Adrenal gland (tissue), 12 donors: Measurements from ENCODE around the gene SPTBN1. TPM values are rescaled to one million over a fixed set of nuclear protein-coding genes. Genes with fewer than 3 reads are reported as not detected.

Experiments used
- DNase-seq, 7 donors: peaks; one replicate each; pipeline ENCODE4 v3.0.0-alpha.2; 2019 to 2020
- H3K27ac ChIP-seq, 5 donors: fragments of 200-600 bp; sonication (generic) in 4 of 5; 1 replicate in 3 of 5; 2 replicates in 2 of 5; pipeline versions ENCODE4 v1.5.1 to v1.8.0; 2016 to 2020; ENCODE audit warnings: mild to moderate bottlenecking in 1 of 5
- H3K27me3 ChIP-seq: fragments of 200-600 bp; 2 replicates; pipeline ENCODE4 v1.8.0; 2021
- H3K36me3 ChIP-seq, 2 donors: fragments of 200-600 bp; replicated peaks in 1 of 2; 1 replicate in 1 of 2; 2 replicates in 1 of 2; pipeline versions ENCODE4 v1.5.1 to v1.8.0; 2018 to 2022
- H3K4me1 ChIP-seq, 2 donors: fragments of 200-600 bp; replicated peaks in 1 of 2; 1 replicate in 1 of 2; 2 replicates in 1 of 2; pipeline versions ENCODE4 v1.5.1 to v1.8.0; 2018 to 2021
- H3K4me3 ChIP-seq, 4 donors: fragments of 200-600 bp; sonication (generic) in 3 of 4; one replicate each; pipeline ENCODE4 v1.5.1; 2016 to 2018
- H3K9me3 ChIP-seq, 3 donors: fragments of 200-600 bp; sonication (generic) in 1 of 3; replicated peaks in 1 of 3; 1 replicate in 2 of 3; 2 replicates in 1 of 3; pipeline versions ENCODE4 v1.5.1 to v1.8.0; 2016 to 2021
- CTCF ChIP-seq, 6 experiments: fragments of 450-650 bp in 4 of 6; fragments of 200-600 bp in 2 of 6; sonication (generic) in 1 of 6; IDR thresholded peaks; 1 replicate in 5 of 6; 2 replicates in 1 of 6; pipeline versions ENCODE4 v1.5.1 to v1.8.0; 2016 to 2021; ENCODE audit warnings: antibody characterized with exemption in 6 of 6, mild to moderate bottlenecking in 2 of 6, moderate library complexity in 1 of 6
- POLR2A ChIP-seq, 2 donors: fragments of 450-650 bp; IDR thresholded peaks; one replicate each; pipeline ENCODE4 v1.6.1; 2017; ENCODE audit warnings: antibody characterized with exemption in 2 of 2, mild to moderate bottlenecking in 2 of 2, moderate library complexity in 1 of 2
- WGBS, 4 donors: extraction: QIAGEN DNeasy Blood & Tissue Kit in 2 of 4; methylation state at CpG; one replicate each; pipeline versions ENCODE4 v1.1.5 to v1.1.7; 2013 to 2017; 5-methylcytosine and 5-hydroxymethylcytosine counted together
- intact Hi-C, 2 donors: fragments of 100-400 bp; cut with DNase I; formaldehyde crosslinking; loops; one replicate each; pipeline versions ENCODE4 v1.14.1 to v1.15.0; 2022 to 2023
- polyA plus RNA-seq, 3 donors: library from polyadenylated mRNA; stranded (reverse); fragments of 200-250 nt in 2 of 3; fragments of 350-450 nt in 1 of 3; fragmentation: Illumina TruSeq in 1 of 3; extraction: RNeasy Lipid Tissue Mini Kit (QIAGEN cat#74804) in 1 of 3; gene quantifications; one replicate each; pipeline ENCODE4 v1.2.3, GENCODE V29; 2013 to 2014
- total RNA-seq, 9 donors: library from RNA; depleted of rRNA in 4 of 9; stranded (reverse); fragments of >200 nt in 4 of 9; fragments of 120-200 nt in 1 of 9; fragmentation: NEBNext Ultra II Directional in 1 of 9; extraction: Animal tissue kit (Norgen Biotek cat#: 25700) in 1 of 9; gene quantifications; one replicate each; pipeline versions ENCODE4 v1.1.0 to v1.2.4, GENCODE V29; 2013 to 2023
- donor health status: healthy with polysubstance abuse.
- donor health status: Bipolar disorder and iron deficiency.
- donor health status: DM: yes; HTN: yes; CAD: no.
- donor health status: DM: no; HTN: no; CAD: no.
- donor health status: DM: no; HTN: no; CAD: no.
- donor health status: DM: yes; HTN: yes; CAD: no.

SPTBN1 gene
- total and polyA plus RNA-seq, 12 donors, result 72.9 to 653 (median 493) TPM

- no peaks in the 10 kb centered on the region for H3K9me3 ChIP-seq
- no peaks in the 10 kb centered on the region for H3K36me3 ChIP-seq
- H3K4me3 ChIP-seq, result no peak overlapping the region
- H3K27me3 ChIP-seq, result no peaks in the 10 kb centered on the region
- DNase-seq, result peak in 1 of 7 donors; percentile 0
- peaks cover 35 to 87% of the 10 kb centered on the region in 2 donors for H3K4me1 ChIP-seq
- intact Hi-C loops, result no loop called here
- 69 to 75% (median 70%) methylated on average over 3 of the region's 3 CpGs for WGBS, 4 donors
- peak overlapping the region in 3 of 5 donors; percentile 17 to 60 (median 19) for H3K27ac ChIP-seq
- no peak for TF ChIP-seq CTCF (IDR thresholded peaks at IDR 0.05)
- TF ChIP-seq POLR2A (IDR thresholded peaks at IDR 0.05), result no peak
These were observed 153.5 kb downstream of the SPTBN1 start for GRCh38 chr2:54609647-54610046.

DNA sequence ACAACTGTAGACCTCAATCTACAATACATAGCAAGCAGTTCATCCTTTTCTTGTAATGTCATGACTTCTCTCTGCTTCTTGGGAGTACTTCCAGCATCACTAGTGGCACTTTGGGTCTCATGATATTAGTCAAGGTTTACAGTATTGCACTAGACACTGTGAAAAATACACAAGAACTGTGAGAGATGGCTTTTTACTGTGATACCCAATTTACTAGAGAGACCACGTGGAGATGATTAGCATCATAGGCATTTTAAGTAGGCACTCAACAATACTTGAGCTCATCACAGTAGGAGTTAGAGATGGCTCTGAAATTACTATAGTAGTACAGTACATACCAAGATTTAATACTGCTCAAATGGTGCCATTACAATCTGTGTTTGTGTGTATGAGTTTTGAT, 154.6 kb downstream of the SPTBN1 start:
- intact Hi-C loops, result no loop called here
- 69 to 83% (median 73%) methylated on average over 1 of the region's 1 CpG for WGBS, 4 donors
- no peaks in the 10 kb centered on the region for H3K27me3 ChIP-seq
- H3K9me3 ChIP-seq, result no peaks in the 10 kb centered on the region
- no peak for TF ChIP-seq CTCF (IDR thresholded peaks at IDR 0.05)
- peaks cover 27 to 80% of the 10 kb centered on the region in 2 donors for H3K4me1 ChIP-seq
- DNase-seq, result no peak
- no peak overlapping the region for H3K4me3 ChIP-seq
- peak overlapping the region in 1 of 5 donors; percentile 20 for H3K27ac ChIP-seq
- no peaks in the 10 kb centered on the region for H3K36me3 ChIP-seq

DNA sequence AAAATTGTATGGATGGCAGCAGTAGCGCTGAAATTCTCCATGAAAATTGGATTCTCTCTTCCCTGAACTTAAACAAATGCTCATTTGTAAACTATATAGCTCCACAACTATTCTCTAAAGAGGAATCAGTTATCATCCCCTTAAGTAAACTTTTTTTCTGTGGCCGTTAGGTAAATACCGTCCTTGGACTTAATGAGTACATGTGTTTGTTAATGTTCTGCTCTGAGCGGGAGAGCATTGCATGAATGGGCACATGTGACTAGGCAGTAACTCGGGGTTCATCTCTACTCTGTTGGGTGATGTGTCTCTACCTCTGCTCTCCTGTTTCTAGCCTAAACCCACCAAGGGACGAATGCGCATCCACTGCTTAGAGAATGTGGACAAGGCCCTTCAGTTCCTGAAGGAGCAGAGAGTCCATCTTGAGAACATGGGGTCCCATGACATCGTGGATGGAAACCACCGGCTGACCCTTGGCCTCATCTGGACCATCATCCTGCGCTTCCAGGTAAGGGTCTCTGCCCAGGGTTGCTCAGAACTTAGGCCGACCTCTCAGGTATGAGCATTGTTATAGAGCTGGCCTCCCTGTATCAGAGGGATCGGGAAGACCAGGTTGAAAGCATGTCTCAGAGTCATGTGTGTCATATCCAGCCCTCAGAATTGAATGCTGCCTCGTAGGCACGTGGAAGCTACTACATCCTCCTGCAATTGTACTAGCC, 155.9 kb downstream of the SPTBN1 start:
- H3K4me3 ChIP-seq, result no peak overlapping the region
- H3K27me3 ChIP-seq, result no peaks in the 10 kb centered on the region
- no peak for TF ChIP-seq POLR2A (IDR thresholded peaks at IDR 0.05)
- no peak for TF ChIP-seq CTCF (IDR thresholded peaks at IDR 0.05)
- intact Hi-C loops, result no loop called here
- H3K9me3 ChIP-seq, result no peaks in the 10 kb centered on the region
- H3K4me1 ChIP-seq, result peaks cover 27 to 80% of the 10 kb centered on the region in 2 donors
- H3K36me3 ChIP-seq, result peaks cover 0 to 10% of the 10 kb centered on the region in 2 donors
- peak in 1 of 7 donors; percentile 19 for DNase-seq
- 86 to 98% (median 92%) methylated on average over 11 to 14 of the region's 14 CpGs for WGBS, 4 donors
- H3K27ac ChIP-seq, result peak overlapping the region in 2 of 5 donors; percentile 56 to 88

DNA sequence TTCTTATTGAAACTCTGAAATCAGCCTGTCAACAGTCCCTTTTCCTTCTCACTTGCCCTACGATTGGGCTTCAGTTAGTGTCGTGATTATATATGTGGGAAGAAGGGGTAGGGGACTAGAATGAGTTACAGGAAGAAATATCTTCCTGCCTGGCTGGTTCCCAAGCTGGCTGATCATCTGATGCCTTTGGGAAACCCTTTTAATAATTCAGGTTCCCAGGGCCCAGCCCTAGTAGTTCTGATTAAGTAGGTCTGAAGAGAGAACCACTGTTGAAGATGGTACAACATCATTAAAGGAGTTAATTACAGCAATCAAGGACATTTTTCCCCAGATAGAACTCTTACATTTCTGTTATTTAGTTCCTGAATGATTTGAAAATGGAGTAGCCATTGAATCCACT, 157.3 kb downstream of the SPTBN1 start:
- Histone ChIP-seq H3K27ac (peak overlapping the region; percentile 25 to 88 (median 58)), H3K4me1 (peaks cover 33 to 83% of the 10 kb centered on the region in 2 donors), H3K9me3 (no peaks in the 10 kb centered on the region), H3K36me3 (peaks cover 0 to 23% of the 10 kb centered on the region in 2 donors), H3K4me3 (no peak overlapping the region), H3K27me3 (no peaks in the 10 kb centered on the region)
- TF ChIP-seq CTCF (IDR thresholded peaks at IDR 0.05) (no peak), POLR2A (IDR thresholded peaks at IDR 0.05) (no peak)
- 22 to 44% (median 38%) methylated on average over 2 of the region's 2 CpGs for WGBS, 4 donors
- intact Hi-C loops, result no loop called here
- DNase-seq, result peak in 2 of 7 donors; percentile 30 to 46
